H9 (cell line): ENCODE data around the gene ZNF236. TPM values are rescaled to one million over a fixed set of nuclear protein-coding genes. Genes with fewer than 3 reads are reported as not detected.

ENCODE experiments used
- DNase-seq: peaks from one replicate; pipeline ENCODE4 v3.0.0-alpha.2; 2017
- H2AFZ ChIP-seq: one replicate; pipeline ENCODE4 v1.6.1; 2013; ENCODE audit warnings: mild to moderate bottlenecking, low read length, control low read depth, moderate library complexity
- H2AK5ac ChIP-seq: 2 replicates; pipeline ENCODE4 v1.6.1; 2013; ENCODE audit warnings: low read length, control low read depth, mixed read lengths; ENCODE audit not compliant: insufficient read length
- H2BK120ac ChIP-seq: one replicate; pipeline ENCODE4 v1.6.1; 2013; ENCODE audit warnings: low read depth, mild to moderate bottlenecking, low read length, control low read depth, inconsistent platforms; ENCODE audit not compliant: poor library complexity, severe bottlenecking
- H2BK12ac ChIP-seq: 2 replicates; pipeline ENCODE4 v1.6.1; 2013; ENCODE audit warnings: low read length, control low read depth, mixed read lengths, low read depth; ENCODE audit not compliant: insufficient read length
- H2BK15ac ChIP-seq: 2 replicates; pipeline ENCODE4 v1.6.1; 2013; ENCODE audit warnings: low read depth, low read length, control low read depth
- H2BK20ac ChIP-seq: one replicate; pipeline ENCODE4 v1.6.1; 2013; ENCODE audit warnings: low read depth, mild to moderate bottlenecking, low read length, control low read depth, inconsistent platforms; ENCODE audit not compliant: poor library complexity, severe bottlenecking
- H2BK5ac ChIP-seq: 2 replicates; pipeline ENCODE4 v1.6.1; 2013; ENCODE audit warnings: low read length, control low read depth, mixed read lengths; ENCODE audit not compliant: insufficient read length
- H3K14ac ChIP-seq: 2 replicates; pipeline ENCODE4 v1.6.1; 2013; ENCODE audit warnings: low read length, control low read depth; ENCODE audit not compliant: insufficient read depth
- H3K18ac ChIP-seq: 2 replicates; pipeline ENCODE4 v1.6.1; 2013; ENCODE audit warnings: low read depth, mild to moderate bottlenecking, mixed read lengths, low read length, control low read depth; ENCODE audit not compliant: insufficient read length
- H3K23ac ChIP-seq: 2 replicates; pipeline ENCODE4 v1.6.1; 2013; ENCODE audit warnings: low read length, control low read depth, mixed read lengths, low read depth; ENCODE audit not compliant: insufficient read length
- H3K23me2 ChIP-seq: 2 replicates; pipeline ENCODE4 v1.6.1; 2013; ENCODE audit warnings: low read depth, mild to moderate bottlenecking, mixed read lengths, low read length, control low read depth; ENCODE audit not compliant: insufficient read length, poor library complexity, severe bottlenecking
- H3K27ac ChIP-seq: 2 replicates; pipeline ENCODE4 v1.5.1; 2013; ENCODE audit warnings: low read length, control low read depth, mixed read lengths, low read depth; ENCODE audit not compliant: insufficient read length
- H3K27me3 ChIP-seq: 2 replicates; pipeline ENCODE4 v1.6.1; 2013; ENCODE audit warnings: low read length, control low read depth, inconsistent platforms; ENCODE audit not compliant: insufficient read depth
- H3K4ac ChIP-seq: 2 replicates; pipeline ENCODE4 v1.6.1; 2013; ENCODE audit warnings: low read depth, mild to moderate bottlenecking, control low read depth, inconsistent platforms, low read length, moderate library complexity
- H3K4me1 ChIP-seq: 2 replicates; pipeline ENCODE4 v1.6.1; 2013; ENCODE audit warnings: low read length, control low read depth, inconsistent platforms; ENCODE audit not compliant: insufficient read depth
- H3K4me2 ChIP-seq: 2 replicates; pipeline ENCODE4 v1.6.1; 2013; ENCODE audit warnings: low read length, control low read depth, mixed read lengths; ENCODE audit not compliant: insufficient read length, insufficient read depth
- H3K56ac ChIP-seq: 2 replicates; pipeline ENCODE4 v1.6.1; 2013; ENCODE audit warnings: low read depth, mild to moderate bottlenecking, mixed read lengths, low read length, control low read depth; ENCODE audit not compliant: insufficient read length
- H3K79me1 ChIP-seq: 2 replicates; pipeline ENCODE4 v1.6.1; 2013; ENCODE audit warnings: low read depth, mild to moderate bottlenecking, moderate library complexity, low read length, control low read depth, inconsistent platforms; ENCODE audit not compliant: insufficient read depth, poor library complexity, severe bottlenecking
- H3K79me2 ChIP-seq: 2 replicates; pipeline ENCODE4 v1.6.1; 2013; ENCODE audit warnings: low read length, control low read depth, inconsistent platforms; ENCODE audit not compliant: insufficient read depth
- H3K9ac ChIP-seq: 2 replicates; pipeline ENCODE4 v1.6.1; 2013; ENCODE audit warnings: low read length, control low read depth, mixed read lengths; ENCODE audit not compliant: insufficient read length; ENCODE audit errors: extremely low read depth
- H3K9me3 ChIP-seq: one replicate; pipeline ENCODE4 v1.6.1; 2013; ENCODE audit warnings: low read depth, low read length, inconsistent platforms; ENCODE audit not compliant: control insufficient read depth
- H3T11ph ChIP-seq: one replicate; pipeline ENCODE4 v1.6.1; 2013; ENCODE audit warnings: mild to moderate bottlenecking, low read length, control low read depth, inconsistent platforms
- H4K20me1 ChIP-seq: one replicate; pipeline ENCODE4 v1.6.1; 2013; ENCODE audit not compliant: control insufficient read depth, insufficient read length, insufficient read depth
- H4K5ac ChIP-seq: 2 replicates; pipeline ENCODE4 v1.6.1; 2013; ENCODE audit warnings: low read depth, mild to moderate bottlenecking, mixed read lengths, low read length, control low read depth; ENCODE audit not compliant: insufficient read length
- H4K8ac ChIP-seq: replicated peaks from 2 replicates; pipeline ENCODE4 v1.6.1; 2013; ENCODE audit warnings: low read length, control low read depth, mixed read lengths, low read depth; ENCODE audit not compliant: insufficient read length
- H4K91ac ChIP-seq: 2 replicates; pipeline ENCODE4 v1.6.1; 2013; ENCODE audit warnings: low read depth, mild to moderate bottlenecking, moderate library complexity, mixed read lengths, low read length, control low read depth; ENCODE audit not compliant: insufficient read length
- H3K27ac Mint-ChIP-seq, 3 experiments: 2 replicates in 2 of 3; 3 replicates in 1 of 3; pipeline ENCODE4 v1.8.0; 2020 to 2021; ENCODE audit warnings: mixed read lengths in 3 of 3, mild to moderate bottlenecking in 1 of 3, moderate library complexity in 1 of 3
- H3K27me3 Mint-ChIP-seq: 2 replicates; pipeline ENCODE4 v1.8.0; 2021; ENCODE audit warnings: low read depth, mild to moderate bottlenecking, moderate library complexity, mixed read lengths
- H3K36me3 Mint-ChIP-seq, 3 experiments: 2 replicates in 2 of 3; 3 replicates in 1 of 3; pipeline ENCODE4 v1.8.0; 2020 to 2021; ENCODE audit warnings: low read depth in 3 of 3, mixed read lengths in 3 of 3; ENCODE audit not compliant: insufficient read depth in 1 of 3
- H3K4me1 Mint-ChIP-seq, 2 experiments: 2 replicates each; pipeline ENCODE4 v1.8.0; 2020; ENCODE audit warnings: mixed read lengths in 2 of 2
- H3K4me3 Mint-ChIP-seq, 2 experiments: 2 replicates in 1 of 2; 3 replicates in 1 of 2; pipeline ENCODE4 v1.8.0; 2020 to 2021; ENCODE audit warnings: mild to moderate bottlenecking in 2 of 2, mixed read lengths in 2 of 2, moderate library complexity in 1 of 2
- H3K9me3 Mint-ChIP-seq, 2 experiments: 2 replicates in 1 of 2; 3 replicates in 1 of 2; pipeline ENCODE4 v1.8.0; 2020; ENCODE audit warnings: mild to moderate bottlenecking in 2 of 2, mixed read lengths in 2 of 2, moderate library complexity in 1 of 2
- CTCF ChIP-seq: fragments of 200-600 bp; sonication (generic); conservative IDR thresholded peaks from 3 replicates; pipeline ENCODE4 v1.8.0; 2021; ENCODE audit warnings: antibody characterized with exemption, mild to moderate bottlenecking
- total RNA-seq: library from RNA; stranded (reverse); gene quantifications from 2 replicates; pipeline ENCODE4 v1.2.1, GENCODE V29; 2021

ZNF236 gene
- total RNA-seq, 1 experiment from 2014 or later, result 16.0 TPM

- Histone ChIP-seq H3K14ac (no peak overlapping the region), H3K27ac (no peak overlapping the region), H3K27me3 (no peaks in the 10 kb centered on the region), H2BK12ac (no peak overlapping the region), H3K4ac (no peak overlapping the region), H3K23me2 (no peaks in the 10 kb centered on the region), H4K91ac (no peak overlapping the region), H2AK5ac (no peak overlapping the region), H3K4me2 (no peak overlapping the region), H3K4me1 (no peaks in the 10 kb centered on the region), H4K20me1 (no peaks in the 10 kb centered on the region), H4K5ac (no peak overlapping the region), H3K9me3 (no peaks in the 10 kb centered on the region), H3K79me1 (peaks cover 3% of the 10 kb centered on the region), H3K9ac (no peak overlapping the region), H3T11ph (no peak overlapping the region), H2BK15ac (no peak overlapping the region), H2AFZ (no peak overlapping the region), H2BK5ac (no peak overlapping the region), H3K56ac (no peak overlapping the region), H2BK20ac (no peak overlapping the region), H3K18ac (no peak overlapping the region), H3K79me2 (no peaks in the 10 kb centered on the region; the same call in 1 of the 2 replicates), H4K8ac (no peak overlapping the region), H2BK120ac (no peak overlapping the region), H3K23ac (no peak overlapping the region)
- H3K27me3 Mint-ChIP-seq, result no peaks in the 10 kb centered on the region
- no peak for TF ChIP-seq CTCF
- H3K4me3 Mint-ChIP-seq, result no peak overlapping the region; a peak in 1 of 5 replicates
- H3K27ac Mint-ChIP-seq, result no peak overlapping the region
- H3K4me1 Mint-ChIP-seq, result peaks cover 10 to 15% of the 10 kb centered on the region in 2 experiments
- no peaks in the 10 kb centered on the region for H3K9me3 Mint-ChIP-seq
- peaks cover 0 to 6% (median 3%) of the 10 kb centered on the region in 3 experiments; a peak in 2 of 7 replicates for H3K36me3 Mint-ChIP-seq
- no peak for DNase-seq
Observed at GRCh38 chr18:76835380-76835779, 13.0 kb downstream of the ZNF236 start.
